NCI-H345 (cell line): ENCODE data around the gene ALAS1.
A peak's percentile ranks its signal among the peaks of the same experiment; 100 is the strongest.

ENCODE experiments used
- DNase-seq: peaks from one replicate; lab custom pipeline; 2025; lab: John Stamatoyannopoulos, UW

Gene ALAS1

DNA sequence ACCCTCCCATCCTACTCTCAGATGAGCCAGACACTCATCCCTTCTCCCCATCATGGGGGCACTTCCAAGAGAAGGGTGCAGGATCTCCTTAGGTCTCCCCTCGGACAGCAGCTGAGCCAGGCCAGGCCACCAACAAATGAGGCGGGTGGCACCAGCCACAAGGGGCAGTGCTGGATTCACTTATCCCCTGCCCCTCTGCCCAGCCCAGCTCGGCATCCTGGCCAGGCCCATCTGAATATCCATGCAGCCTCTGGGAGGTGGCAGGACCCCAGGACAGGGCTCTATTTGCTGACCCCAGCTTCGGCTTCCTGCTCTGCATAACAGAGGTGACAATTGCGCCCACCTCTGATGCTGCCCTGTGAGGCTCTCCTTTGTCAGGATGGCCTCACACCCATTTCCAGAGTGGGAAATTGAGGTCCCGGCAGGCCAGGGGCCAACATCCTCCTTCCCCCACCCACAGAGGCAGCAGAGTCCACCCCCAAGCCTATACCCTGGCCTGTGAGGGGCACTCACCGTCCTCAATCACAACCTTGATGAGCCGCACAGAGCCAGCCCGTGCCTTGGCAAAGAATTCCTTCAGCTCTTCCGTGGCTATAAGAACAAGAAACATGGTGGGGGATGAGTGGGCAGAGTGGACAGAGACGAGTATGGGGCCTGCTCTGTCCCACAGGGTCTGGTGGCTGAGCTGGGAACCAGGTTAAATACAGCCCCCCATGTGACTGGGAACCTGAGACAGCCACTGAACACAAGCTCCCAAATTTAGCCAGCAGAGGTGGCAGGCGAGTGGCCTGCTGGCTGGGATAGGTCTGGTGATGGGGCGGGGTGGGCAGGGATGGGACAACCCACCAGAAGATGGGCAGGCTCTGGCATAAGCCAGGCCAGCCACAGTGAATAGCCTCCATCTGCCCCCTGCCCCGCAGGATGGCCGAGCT lies 36.8 kb downstream of the ALAS1 start:
- DNase-seq: no peak

DNA sequence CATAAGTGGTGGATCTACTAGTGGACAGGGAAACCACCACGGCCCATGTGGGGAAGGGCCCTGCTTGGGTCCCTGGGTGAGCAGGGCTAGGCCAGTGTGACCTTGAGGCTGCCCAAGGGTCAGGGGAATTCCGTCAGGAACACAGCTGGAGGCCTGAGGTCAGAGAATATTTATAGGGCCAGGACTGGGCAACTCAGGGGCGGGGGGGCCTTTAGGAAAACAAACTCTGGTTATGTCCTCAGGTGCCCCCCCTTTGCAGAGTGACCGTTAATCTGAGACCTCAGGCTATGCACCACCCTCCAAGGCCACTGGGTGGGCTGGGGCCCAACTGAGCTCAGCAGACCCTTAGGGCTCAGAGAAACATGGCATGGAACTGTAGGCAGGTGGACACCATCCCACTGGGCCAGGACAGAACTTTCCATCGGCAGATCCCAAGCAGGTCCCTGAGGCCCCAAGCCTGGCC lies 38.5 kb downstream of the ALAS1 start:
- no peak for DNase-seq

DNA sequence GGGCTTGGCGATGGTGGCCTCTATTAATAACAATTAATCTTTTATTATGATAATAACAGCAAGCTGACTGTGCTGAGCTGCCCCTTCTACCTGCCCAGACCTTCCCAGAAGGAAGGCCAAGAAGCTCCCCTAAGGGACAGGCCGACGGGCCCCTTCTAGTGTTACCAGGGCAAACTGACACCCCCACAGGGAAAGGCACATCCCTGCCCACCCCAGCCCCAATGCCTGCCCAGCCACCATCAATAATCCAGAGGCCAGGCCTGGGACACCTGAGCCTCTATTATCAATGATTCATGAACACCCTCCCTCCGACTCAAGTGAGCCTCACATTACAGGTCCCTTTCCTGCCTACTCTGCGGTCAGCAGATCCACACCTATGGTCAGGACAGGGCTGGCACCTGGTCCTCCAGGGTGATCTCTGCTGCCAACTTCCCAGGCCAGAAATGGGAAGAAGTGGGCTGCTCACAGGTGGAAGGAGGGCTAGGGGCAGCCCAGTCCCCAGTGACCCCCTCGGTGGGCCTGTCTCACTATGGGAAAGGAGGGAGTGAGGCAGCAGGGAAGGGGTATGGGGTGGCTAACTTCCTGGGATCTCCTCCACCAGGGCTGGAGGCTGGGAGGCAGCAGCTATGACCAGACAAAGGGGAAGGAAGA lies 39.2 kb downstream of the ALAS1 start:
- no peak for DNase-seq

DNA sequence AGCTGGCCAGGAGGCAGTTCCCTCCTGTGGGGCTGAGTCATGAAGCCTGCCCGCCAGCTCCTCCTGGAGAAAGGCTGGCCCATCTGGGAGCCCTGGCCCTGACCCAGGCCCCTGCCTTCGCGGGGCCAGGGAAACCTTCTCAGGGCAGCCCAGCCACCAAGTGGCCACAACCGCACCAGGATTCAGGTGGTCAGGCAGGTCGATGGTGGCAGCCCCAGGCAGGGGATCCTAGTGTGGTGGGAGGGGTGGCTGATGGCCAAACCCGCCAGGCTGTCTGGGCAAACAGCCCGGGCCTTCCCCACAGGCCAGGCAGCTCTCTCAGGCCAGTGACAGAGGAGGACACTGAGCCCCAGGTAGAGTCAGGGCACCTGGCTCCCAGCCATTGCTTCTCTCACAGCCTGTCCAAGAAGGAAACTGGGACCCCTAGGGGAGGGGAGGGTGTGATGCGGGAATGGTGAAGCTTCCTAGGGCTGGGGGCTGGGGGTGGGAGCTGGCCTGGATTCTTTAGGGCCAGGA lies 39.8 kb downstream of the ALAS1 start:
- no peak for DNase-seq

DNA sequence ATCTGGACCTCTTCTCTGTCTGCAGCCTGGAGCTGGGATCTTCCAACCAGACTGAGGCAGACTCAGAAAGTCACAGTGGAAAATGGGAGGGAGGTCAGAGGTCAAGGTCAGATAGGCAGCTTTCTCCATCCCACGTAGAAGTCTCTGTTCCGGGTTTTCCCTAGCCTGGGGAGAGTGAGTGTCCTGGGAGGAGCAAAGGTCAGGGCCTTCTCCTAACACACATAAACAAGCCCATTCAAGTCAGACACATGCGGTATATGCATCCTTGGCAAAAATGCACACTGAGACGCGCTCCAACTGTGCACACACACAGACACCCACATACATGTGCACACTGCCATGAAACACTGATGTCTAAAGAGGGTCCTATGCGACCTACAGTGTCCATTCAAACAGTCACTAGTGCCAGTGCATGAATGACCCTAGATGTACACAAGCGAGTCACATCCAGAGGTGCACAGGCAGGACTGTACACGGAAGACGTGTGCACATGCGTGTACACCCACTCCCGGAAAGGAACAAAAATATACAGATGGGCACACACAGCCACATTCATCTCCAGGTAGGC lies 40.3 kb downstream of the ALAS1 start:
- DNase-seq: no peak

DNA sequence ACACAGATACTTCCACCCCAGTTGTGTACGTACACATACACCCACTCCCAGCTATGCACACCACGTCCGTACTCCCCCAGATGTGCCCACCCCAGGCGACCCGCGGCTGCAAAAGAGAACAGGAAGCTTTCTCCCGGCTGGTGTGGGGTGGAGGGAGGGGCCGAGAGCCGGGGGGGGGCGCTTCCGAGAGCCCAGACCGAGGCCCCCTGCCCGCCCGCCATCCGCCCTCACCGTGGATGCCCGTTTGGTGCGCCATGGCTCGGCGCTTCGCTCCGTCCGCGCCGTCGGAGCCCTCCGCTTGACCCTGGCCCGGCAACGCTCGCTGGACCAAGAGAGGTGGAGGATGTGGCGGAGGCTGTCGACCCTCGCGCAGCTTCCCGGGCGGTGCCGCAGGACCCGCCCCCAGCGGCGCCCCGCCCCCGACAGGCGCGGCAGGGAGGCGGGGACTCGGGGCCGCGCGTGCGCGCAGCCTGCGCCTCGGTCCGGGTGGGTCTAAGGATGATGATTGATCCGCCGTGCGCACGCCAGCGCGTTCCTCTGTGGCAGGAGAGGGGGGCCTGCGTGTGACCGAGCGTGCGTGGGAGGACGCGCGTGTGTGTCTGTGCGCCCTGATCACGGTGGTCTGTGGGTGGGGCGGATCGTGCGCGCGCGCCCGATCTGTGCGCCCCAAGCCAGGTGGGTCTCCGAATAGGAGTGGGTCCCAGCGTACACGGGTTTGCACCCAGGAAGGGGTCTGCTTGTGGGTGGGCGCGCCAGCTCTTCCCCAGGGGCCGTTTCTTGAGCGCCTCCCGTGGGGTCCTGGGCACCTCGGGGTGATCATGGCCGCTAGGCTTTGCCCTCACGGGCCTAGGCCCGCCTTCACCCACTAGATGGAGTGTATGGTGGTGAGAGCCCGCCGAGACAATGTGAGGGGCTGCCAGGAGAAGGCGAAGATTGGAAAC lies 41.1 kb downstream of the ALAS1 start, which contains the start of gene TWF2:
TWF2 (minus strand) TSS at position 398 of the 941 bp plus-strand sequence; CDS start at position 256, 142 bp downstream.
- peak; percentile 68 for DNase-seq

DNA sequence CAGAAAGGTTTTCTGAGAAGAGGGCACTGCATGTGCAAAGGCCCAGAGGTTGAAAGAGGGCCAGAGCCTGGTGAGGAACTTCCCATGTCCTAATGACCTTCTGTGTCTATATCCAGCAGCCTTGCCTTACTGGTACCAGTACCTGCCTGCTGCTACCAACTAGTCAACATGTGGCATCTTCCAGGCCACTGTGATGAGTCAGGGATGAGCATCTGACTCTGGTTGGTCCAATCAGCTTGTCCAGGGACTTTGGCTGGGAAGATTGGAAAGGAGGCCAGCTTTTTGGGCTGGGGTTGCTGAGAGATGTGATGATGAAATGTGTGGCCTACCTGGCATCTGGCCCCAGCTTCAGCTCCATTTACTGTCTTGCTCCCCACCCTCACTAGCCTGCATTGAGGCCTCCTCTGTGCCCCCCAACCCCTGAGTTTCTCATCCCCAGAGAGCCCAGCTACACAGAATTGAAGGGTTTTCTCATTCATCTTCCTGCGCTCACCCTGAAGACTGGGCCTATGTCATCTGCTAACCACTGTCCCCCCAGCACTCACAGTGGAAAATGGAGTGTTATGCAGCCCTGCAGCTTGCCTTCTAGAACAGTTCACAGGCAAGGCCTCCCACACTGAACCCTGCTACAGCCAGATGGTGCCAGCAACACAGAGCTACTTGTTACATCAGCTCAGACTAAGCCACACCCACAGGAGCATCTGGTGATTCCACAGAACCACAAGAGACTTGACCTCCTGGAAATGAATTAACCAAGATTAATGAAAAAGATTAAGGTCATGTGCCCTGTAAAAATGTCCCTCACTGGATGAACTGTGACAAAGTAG lies 42.3 kb downstream of the ALAS1 start:
- DNase-seq: peak; percentile 48

DNA sequence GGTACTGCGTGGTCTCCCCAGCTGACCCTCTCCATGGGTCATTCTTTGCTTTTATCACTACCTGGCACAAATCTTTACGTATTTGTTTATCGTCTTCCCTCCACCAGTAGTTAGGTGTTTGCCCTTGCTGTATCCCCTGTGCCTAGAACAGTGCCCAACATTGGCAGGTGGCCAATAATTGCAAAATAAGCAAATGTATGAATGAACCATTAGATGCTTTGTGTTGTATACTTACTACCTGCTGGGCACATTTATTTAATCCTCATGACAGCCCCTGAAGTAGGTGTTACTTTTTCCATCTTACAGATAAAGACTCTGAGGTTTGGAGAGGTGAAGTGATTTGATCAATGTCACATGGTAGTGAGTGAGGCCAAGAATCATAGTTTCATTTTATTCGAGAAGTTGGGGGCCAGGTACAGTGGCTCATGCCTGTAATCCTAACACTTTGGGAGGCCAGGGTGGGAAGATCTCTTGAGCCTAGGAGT lies 43.0 kb downstream of the ALAS1 start:
- DNase-seq: peak; percentile 42

DNA sequence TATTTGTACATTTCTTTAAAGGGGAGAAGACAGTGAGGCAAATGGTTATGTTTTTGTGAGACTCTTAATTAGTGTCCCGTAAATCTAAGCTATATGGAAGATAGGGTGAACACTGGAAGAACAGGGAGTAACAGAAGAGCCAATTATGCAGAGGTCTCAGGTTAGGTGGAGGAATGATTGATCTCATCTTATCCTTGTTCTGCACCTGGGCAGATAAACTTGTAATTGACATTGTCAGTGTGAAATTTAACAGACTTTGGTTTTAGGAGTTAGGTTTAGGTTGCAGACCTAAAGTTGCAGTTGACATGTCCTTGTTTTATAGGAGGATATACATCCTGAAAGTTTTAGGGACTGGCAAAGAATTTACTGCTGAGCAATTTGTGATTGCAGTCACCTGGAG lies 44.1 kb downstream of the ALAS1 start:
- no peak for DNase-seq

DNA sequence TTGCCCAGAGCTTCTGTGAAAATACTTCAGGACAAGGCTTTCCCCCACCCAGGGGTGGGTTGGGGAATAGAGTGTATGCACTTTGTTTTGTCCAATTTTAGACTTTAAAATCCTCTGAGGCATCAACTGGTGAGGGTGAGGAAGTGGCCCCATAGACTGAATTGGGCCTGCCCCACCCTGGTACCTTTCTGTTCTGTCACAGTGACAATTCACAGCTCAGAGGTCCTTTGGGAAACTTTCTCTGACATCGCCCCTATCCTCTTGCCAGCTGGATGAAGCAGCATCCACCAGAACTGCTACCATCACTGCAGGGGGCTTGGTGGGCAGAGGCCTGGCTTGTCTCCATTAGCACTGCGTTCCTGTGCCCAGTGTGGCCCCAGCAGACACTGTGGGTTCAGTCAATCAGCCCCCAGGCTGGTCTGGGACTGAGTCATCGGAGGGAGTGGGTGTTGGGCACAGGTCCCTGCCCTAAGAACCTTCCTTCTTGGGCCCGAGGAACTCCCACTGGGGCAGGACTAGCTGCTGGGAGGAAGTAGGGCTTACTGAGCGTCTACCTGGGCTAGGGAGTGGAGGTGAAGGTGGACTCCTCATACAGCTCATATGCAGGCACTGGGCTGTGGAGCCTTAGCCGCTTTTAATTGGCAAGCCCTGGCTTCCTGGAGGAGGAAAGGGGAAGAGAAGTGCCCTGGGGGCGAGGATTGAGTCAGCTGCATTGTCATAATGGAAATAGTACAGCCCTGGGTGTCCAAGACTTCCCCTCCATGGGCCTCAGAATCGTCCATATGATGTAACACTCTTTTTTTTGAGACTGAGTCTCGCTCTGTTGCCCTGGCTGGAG lies 46.0 kb downstream of the ALAS1 start:
- DNase-seq: no peak

DNA sequence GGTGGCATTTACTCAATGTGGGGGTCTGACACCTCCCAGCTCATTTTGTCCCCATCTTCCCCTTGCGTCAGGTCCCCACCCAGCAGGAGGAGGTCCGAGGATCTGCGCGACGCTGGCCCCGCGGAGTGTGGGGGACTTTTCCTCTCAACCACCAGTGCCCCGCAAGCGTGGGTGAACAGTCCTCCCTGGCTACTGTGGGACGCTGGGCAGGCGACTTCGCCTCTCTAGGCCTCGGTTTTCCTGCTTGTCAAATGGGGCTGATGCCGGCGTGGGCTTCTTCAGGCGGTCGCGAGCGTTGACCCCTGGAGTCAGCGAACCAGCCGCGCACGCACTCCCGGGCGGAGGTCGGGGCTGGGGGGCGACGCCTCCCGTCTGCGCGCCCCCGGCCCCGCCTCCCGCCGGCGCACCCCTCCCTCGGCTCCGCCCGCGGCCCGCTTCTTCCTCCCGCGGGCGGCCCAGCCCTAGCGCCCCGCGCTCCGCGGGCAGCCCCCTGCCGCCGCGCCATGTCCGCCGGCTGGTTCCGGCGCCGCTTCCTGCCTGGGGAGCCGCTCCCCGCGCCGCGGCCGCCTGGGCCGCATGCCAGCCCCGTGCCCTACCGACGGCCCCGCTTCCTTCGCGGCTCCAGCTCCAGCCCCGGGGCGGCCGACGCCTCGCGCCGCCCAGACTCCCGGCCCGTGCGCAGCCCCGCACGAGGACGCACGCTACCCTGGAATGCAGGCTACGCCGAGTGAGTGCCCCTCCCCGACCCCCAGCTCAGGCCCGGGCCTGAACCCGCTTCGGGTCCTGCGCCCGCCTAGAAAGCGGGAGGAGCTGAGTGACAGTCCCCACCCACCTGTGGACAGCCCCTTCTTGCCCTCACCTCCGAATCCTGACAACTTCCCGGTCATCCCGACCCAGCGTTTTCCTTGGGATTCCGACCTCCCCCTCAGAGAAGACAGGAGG lies 47.6 kb downstream of the ALAS1 start, which contains the start of gene PPM1M:
PPM1M (plus strand) TSS at position 438 of the 942 bp plus-strand sequence; CDS start at position 504, 66 bp downstream.
- DNase-seq: peak; percentile 30

DNA sequence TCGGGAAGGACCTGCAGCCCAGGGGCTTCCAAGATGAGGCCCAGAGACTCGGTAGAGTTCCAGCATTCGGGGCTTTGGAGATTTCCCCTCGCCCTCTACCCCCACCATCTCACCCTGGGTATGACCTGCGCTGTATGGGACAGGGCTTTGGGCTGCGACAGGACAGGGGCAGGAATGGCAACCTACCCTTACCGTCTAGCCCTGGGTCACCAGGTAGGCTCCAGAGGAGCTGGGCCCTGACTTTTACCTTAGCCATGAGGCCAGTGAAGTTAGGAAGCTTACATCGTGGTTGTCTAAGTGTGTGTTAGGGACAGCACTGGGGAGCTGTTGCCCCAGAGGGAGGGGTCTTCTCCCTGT lies 48.3 kb downstream of the ALAS1 start:
- DNase-seq: no peak

DNA sequence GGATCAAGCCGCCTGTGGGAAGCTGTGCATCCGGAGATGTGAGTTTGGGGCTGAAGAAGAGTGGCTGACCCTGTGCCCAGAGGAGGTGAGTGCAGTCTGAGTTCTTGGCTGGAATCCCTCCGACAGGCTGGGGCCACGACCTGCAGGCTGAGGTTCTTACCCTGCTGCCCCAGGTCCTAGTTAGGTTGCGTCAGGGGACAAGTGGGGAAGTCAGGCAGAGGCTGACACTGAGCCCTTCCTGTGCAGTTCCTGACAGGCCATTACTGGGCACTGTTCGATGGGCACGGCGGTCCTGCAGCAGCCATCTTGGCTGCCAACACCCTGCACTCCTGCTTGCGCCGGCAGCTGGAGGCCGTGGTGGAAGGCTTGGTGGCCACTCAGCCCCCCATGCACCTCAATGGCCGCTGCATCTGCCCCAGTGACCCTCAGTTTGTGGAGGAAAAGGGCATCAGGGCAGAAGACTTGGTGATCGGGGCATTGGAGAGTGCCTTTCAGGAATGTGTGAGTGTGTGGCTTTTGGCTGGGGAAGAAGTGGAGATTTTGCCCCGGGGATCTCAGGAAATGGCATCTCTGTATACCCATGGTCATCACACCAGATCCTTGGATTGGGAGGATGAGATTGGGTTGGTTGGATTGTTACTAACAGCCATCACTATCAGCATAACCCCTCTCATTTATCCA lies 48.9 kb downstream of the ALAS1 start:
- no peak for DNase-seq

DNA sequence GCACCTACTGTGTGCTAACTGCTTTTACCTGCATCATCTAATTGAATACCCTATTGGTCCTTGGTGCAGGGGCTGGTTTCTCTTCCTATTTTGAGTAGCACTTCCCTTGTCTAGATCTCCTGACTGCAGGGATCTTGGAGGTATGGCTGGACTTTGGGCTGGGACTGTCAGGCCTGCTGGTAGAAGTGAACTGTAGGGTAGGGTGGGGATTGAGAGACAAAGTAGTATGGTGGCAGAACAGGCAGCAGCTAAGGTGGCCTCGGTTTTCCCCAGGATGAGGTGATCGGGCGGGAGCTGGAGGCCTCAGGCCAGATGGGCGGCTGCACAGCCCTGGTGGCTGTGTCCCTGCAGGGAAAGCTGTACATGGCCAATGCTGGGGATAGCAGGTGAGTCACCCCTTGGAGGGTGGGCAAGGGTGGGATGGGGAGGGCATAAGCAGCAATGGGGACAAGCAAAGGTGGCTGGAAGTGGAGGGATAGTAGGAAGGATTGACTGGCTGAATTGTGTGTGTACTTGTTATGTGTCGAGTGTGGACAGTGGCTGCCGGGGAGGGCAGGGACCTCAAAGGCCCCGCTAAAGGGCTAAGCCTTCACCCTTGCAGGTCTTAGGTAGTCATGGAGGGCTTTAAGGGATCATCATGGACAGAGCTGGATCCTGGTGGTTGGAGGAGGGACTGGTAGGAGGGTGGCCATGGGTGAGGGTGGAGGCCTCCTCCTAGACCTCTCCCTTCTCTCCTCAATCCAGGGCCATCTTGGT lies 49.6 kb downstream of the ALAS1 start:
- no peak for DNase-seq

DNA sequence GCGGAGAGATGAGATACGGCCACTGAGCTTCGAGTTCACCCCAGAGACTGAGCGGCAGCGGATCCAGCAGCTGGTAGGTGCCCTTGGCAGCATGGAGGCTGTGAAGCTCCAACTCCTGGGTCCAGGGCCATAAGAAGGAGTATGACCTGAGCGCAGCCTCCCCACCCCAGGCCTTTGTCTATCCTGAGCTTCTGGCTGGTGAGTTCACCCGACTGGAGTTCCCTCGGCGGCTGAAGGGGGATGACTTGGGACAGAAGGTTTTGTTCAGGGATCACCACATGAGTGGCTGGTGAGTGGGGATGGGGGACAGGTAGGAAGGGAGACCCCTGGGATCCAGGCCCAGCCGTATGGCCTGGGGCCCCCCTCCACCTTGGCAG lies 50.2 kb downstream of the ALAS1 start:
- DNase-seq: no peak

DNA sequence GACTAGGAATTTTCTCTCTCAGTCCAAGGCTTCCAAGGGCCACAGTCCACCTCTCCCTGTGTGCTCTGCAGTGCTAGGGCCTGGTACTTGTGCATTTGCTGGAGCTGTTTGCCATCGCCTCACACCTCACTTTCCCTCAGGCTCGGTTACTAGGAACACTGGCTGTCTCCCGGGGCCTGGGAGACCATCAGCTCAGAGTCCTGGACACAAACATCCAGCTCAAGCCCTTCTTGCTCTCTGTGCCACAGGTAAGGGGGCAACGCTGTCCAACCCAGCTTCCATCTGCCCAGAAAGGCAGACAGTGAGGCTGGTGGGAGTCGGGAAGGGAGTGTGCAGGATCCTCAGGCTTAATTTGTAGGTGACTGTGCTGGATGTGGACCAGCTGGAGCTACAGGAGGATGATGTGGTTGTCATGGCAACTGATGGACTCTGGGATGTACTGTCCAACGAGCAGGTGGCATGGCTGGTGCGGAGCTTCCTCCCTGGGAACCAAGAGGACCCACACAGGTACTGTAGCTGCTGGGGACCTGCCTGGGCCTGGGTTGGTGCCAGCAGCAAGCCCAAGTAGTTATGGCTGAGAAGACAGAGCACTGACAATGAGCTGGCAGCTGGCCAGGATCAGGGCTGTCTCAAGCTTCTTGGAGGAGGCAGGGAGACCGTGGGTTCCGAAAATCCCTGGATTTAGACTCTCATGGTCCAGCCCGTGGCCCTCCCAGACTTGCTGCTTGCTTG lies 51.0 kb downstream of the ALAS1 start:
- no peak for DNase-seq
